GM19023 (cell line): ENCODE data around the gene BLOC1S5.

Source experiments
- ATAC-seq: cut with Tn5 transposase; IDR thresholded peaks from one replicate; pipeline ENCODE4 v1.9.1; 2021; ENCODE audit warnings: mild to moderate bottlenecking, moderate library complexity; ENCODE audit not compliant: unreplicated experiment

The BLOC1S5 gene, protein sequence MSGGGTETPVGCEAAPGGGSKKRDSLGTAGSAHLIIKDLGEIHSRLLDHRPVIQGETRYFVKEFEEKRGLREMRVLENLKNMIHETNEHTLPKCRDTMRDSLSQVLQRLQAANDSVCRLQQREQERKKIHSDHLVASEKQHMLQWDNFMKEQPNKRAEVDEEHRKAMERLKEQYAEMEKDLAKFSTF

DNA sequence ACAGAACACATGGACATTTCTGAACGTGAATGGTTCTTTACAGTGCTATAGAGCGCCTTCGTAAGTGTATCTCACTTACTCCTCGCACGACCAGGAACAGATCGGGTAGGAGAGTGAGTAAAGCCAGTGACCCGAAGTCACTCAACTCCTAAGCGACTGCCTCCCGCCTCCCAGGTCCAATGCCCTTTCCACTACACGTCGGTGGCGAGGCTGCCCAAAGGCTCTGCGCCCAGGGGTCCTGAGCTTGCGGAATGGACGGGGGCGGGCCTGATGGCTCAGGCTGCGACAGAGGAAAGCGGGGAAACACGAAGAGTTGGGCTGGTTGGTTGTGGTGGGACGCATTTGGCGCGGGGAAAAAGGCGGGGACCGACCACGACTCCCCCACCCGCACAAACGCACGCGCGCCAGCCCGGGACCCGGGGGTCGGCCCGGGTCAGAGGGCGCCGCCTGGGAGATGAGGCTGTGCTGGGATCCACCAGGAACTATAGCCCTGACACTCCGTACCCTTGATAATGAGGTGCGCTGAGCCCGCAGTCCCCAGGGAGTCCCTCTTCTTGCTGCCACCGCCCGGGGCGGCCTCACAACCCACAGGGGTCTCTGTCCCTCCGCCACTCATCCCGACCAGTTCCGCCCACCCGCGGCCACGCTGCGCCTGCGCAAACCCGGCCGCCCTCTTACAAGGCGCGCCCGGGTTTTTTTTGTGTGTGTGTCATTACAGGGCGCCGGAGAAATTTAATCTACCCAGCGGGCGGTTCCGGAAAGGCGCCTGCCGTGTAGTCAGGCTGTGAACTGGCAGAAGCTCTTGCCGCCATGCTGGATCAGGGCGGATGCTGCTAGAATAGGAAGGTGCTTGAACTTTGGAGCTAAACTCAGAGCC, at the start of gene BLOC1S5:
Gene BLOC1S5 (minus strand): TSS at position 629 of the 877 bp plus-strand sequence. CDS start 13 bp downstream, at position 616.
- peak; percentile 86 for ATAC-seq

- no peak for ATAC-seq
Observed at GRCh38 chr6:8113131-8113654, 49.0 kb upstream of the BLOC1S5 start.

GRCh38 chr6:8110725-8111124, 46.5 kb upstream of the BLOC1S5 start:
- no peak for ATAC-seq

GRCh38 chr6:8110117-8110721, 46.0 kb upstream of the BLOC1S5 start:
- no peak for ATAC-seq

GRCh38 chr6:8108759-8109539, 44.8 kb upstream of the BLOC1S5 start:
- no peak for ATAC-seq

DNA sequence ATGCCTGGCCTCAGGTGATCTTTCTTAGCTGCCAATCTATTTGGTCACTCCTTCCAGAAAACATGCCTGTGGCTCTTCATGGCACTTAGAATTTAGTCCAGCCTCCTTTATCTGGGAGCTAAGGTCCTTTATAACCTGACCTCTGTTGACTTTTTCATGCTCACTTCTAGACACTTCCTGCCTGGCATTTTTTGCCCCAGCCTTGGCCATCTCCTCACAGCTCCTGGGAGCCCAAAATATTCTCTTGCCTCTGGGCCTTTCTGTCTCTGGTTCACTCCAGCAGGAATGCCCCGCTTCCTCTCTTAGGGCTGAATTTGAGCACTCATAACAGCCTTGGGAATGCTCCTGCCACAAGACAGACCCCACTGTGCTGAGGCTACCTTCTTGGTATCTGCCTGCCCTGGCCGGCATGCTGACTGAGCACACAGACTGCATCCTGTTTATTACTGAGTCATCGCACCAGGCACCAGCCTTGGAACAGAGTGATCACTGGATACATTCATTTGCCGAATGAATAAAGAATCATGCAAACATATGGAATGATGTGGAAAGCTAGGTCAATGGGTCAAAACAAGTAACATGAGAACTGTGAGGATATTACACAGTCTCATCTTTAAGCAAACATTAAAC, 44.0 kb upstream of the BLOC1S5 start:
- ATAC-seq = no peak

GRCh38 chr6:8105791-8106190, 41.6 kb upstream of the BLOC1S5 start:
- ATAC-seq = no peak

- ATAC-seq = no peak
Observed at GRCh38 chr6:8103726-8104125, 39.5 kb upstream of the BLOC1S5 start.

DNA sequence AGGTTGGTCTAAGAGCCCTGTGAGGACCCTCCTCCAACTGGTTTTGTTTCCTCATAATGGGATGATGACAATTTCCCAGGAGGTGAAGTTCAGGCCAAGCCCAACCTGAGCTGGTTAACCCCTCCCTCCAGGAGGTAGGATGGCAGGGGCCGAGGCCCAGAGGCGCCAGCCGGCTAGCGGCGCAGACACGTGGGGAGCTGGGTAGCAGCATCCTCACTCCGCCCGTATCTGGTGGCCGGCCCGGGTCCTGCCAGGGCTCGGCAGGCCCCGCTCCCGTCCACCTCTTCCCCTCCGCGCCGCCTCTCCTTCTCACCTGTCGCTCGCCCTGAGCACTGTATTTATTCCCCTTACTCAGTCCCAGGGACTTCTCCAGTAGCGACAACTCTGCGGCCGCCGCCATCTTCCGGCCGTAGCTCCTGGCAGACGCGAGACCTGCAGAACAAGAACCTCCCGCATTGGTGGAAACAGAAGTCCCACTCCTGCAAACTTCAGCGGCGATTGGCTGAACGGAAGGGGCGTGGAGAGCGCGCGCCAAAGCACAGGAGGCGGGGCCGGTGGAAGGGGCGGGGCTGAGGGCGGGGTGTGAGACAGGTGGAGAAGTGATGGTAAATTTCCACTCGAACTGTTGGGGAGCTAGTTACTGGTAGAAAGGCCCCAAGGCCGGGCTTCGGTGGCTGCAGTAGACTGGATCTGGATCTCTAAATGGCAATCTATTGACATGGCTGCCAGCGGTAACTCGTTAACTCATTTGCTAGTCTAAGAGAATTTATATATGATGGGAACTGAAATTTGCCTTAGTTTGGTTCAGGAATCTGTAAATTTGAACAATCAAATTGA, 38.2 kb upstream of the BLOC1S5 start, which contains the start of gene EEF1E1:
Gene EEF1E1 (minus strand): TSS at position 427 of the 837 bp plus-strand sequence. CDS start 27 bp downstream, at position 400.
- ATAC-seq = peak; percentile 100

- no peak for ATAC-seq
Observed at GRCh38 chr6:8100159-8100854, 36.1 kb upstream of the BLOC1S5 start.

- no peak for ATAC-seq
Observed at GRCh38 chr6:8090650-8091049, 26.5 kb upstream of the BLOC1S5 start.

GRCh38 chr6:8088886-8089285, 24.7 kb upstream of the BLOC1S5 start:
- ATAC-seq = no peak

DNA sequence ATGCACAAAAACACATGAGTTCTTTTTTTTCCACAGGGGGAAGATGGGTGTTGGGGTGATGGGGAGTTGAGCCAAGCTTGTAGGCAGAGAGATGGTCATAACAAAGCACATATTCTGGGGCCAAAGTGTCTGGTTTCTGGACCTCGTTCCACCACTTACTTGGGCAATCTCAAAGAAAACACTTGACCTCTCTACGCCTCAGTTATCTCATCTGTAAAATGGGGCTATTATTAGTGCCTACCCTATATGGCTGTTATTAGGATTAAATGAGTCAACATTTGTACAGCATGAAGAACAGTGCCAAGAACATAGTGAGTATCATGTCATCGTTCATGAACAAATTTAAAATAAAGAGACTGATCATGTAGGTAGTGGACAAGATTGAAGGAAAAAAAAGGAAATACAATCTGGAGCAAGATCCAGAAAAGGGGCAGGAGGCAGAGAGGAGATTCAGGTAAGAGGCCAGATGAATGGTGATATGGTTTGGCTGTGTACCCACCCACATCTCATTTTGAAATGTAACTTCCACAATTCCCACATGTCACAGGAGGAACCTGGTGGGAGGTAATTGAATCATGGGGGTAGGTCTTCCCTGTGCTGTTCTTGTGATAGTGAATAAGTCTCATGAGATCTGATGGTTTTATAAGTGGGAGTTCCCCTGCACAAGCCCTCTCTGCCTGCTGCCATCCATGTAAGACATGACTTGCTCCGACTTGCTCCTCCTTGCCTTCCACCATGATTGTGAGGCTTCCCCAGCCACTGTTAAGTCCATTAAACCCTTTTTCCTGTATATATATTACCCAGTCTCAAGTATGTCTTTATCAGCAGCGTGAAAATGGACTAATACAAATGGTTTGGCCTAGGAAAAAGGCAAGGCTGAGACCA, 23.9 kb upstream of the BLOC1S5 start:
- no peak for ATAC-seq

DNA sequence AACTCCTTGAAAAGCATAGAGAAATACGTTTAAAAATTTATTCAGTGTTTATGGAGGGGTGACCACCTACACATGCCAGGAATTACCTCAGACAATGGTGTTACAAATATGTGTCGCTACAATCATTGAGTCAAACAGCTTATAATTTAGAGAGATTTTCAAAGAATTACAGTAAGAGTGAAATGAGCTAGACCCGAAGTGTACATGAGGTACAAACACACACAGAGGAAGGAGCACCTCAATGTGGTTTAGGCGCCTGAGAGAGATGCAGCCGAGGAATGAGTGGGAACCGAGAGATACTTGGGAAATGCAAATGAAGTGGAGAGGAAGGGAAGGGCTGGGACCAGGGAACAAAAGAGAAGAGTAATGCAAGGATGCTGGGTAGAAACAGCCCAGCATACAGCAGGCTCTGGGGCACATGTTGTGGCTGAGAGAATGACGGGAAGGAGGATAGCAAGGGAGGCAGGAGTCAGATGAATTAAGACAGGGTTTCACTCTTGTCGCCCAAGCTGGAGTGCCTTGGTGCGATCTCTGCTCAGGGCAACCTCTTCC, 22.6 kb upstream of the BLOC1S5 start:
- no peak for ATAC-seq

DNA sequence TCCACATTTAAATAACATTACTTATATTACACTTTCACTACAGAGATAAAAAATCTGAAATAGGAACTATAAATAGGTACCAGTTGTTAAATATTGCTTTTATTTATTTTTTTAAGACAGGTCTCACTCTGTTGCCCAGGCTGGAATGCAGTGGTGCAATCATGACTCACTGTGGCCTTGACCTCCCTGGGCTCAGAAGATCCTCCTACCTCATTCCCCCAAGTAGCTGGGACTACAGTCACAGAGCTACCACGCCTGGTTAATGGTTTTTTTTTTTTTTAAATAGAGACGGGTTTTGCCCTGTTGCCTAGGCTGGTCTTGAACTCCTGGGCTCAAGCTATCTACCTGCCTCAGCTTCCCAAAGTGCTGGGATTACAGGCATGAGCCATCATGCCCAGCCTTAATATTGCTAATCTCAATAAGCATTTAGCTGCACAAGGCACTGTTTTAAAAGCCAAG, 20.9 kb upstream of the BLOC1S5 start:
- ATAC-seq = no peak

DNA sequence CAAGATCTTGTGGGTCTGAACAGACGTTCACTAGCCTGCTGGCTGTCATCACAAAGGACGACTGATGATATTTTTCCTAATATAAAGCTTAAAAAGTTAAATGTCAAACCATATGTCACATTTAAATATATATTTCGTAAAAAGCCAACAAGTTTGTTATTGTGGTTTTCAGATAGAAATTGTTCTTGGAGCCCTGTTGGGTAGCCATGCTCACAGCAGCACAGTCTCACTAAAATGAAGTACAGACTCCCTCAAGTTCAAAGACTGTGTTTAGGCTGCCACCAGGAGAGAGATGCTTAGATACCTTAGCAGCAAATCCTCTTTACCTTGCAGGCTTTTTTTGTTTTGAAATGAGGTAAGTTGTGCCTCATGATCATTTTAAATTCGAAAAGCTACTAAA, 20.4 kb upstream of the BLOC1S5 start:
- no peak for ATAC-seq
